GM12878 (cell line): ENCODE measurements around the gene CXorf38. TPM values are rescaled to one million over a fixed set of nuclear protein-coding genes. Genes with fewer than 3 reads are reported as not detected.

Source experiments
- ATF3 ChIP-seq: IDR thresholded peaks from 2 replicates; pipeline ENCODE4 v1.6.1; 2011; ENCODE audit warnings: low read depth, mild to moderate bottlenecking, low read length, moderate library complexity, borderline replicate concordance; ENCODE audit errors: extremely low read depth
- BHLHE40 ChIP-seq, 2 experiments: fragments of 450-650 bp in 1 of 2; IDR thresholded peaks; 2 replicates each; pipeline ENCODE4 v1.6.1; 2011 to 2017; ENCODE audit warnings: low read depth in 2 of 2, borderline replicate concordance in 1 of 2, improper control_type of control experiment in 1 of 2, low read length in 1 of 2, mild to moderate bottlenecking in 1 of 2
- BRCA1 ChIP-seq: IDR thresholded peaks from 2 replicates; pipeline ENCODE4 v1.6.1; 2011; ENCODE audit warnings: low read depth, low read length, improper control_type of control experiment
- CBFB ChIP-seq: IDR thresholded peaks from 2 replicates; pipeline ENCODE4 v1.6.1; 2016; ENCODE audit warnings: antibody characterized with exemption, low read depth
- CBX3 ChIP-seq: fragments of 200-600 bp; sonication (generic); IDR thresholded peaks from 2 replicates; pipeline ENCODE4 v1.6.1; 2016; ENCODE audit warnings: low read depth, borderline replicate concordance
- CBX5 ChIP-seq: sonication (generic); IDR thresholded peaks from 2 replicates; pipeline ENCODE4 v1.6.1; 2016; ENCODE audit warnings: low read depth, moderate library complexity, mild to moderate bottlenecking, inconsistent platforms
- CREB1 ChIP-seq: IDR thresholded peaks from 2 replicates; pipeline ENCODE4 v1.6.1; 2012; ENCODE audit warnings: low read depth, mild to moderate bottlenecking, inconsistent platforms
- CUX1 ChIP-seq: IDR thresholded peaks from 2 replicates; pipeline ENCODE4 v1.6.1; 2012; ENCODE audit warnings: improper control_type of control experiment, low read depth, low read length; ENCODE audit not compliant: insufficient replicate concordance
- FOS ChIP-seq: IDR thresholded peaks from 3 replicates; pipeline ENCODE4 v1.6.1; 2011; ENCODE audit warnings: borderline replicate concordance; ENCODE audit not compliant: insufficient read length; ENCODE audit errors: extremely low read depth
- FOXK2 ChIP-seq: fragments of 450-650 bp; IDR thresholded peaks from 2 replicates; pipeline ENCODE4 v1.6.1; 2017; ENCODE audit warnings: mild to moderate bottlenecking, moderate library complexity
- MAX ChIP-seq: IDR thresholded peaks from 2 replicates; pipeline ENCODE4 v1.6.1; 2012; ENCODE audit warnings: low read depth, low read length, improper control_type of control experiment
- MEF2B ChIP-seq: fragments of 450-650 bp; IDR thresholded peaks from 2 replicates; pipeline ENCODE4 v1.6.1; 2018; ENCODE audit warnings: mild to moderate bottlenecking, moderate library complexity; ENCODE audit not compliant: partially characterized antibody, poor library complexity, severe bottlenecking
- MLLT1 ChIP-seq: fragments of 450-650 bp; IDR thresholded peaks from 2 replicates; pipeline ENCODE4 v1.6.1; 2016; ENCODE audit warnings: mild to moderate bottlenecking
- MTA2 ChIP-seq: fragments of 450-650 bp; IDR thresholded peaks from 2 replicates; pipeline ENCODE4 v1.6.1; 2016; ENCODE audit warnings: low read depth, mild to moderate bottlenecking, moderate library complexity
- NFIC ChIP-seq: IDR thresholded peaks from 2 replicates; pipeline ENCODE4 v1.6.1; 2012; ENCODE audit warnings: low read depth, mild to moderate bottlenecking, inconsistent platforms, low read length, moderate library complexity
- NR2F1 ChIP-seq: fragments of 450-650 bp; conservative IDR thresholded peaks from 2 replicates; pipeline ENCODE4 v1.6.1; 2017; ENCODE audit warnings: mild to moderate bottlenecking
- PAX5 ChIP-seq: IDR thresholded peaks from 2 replicates; pipeline ENCODE4 v1.6.1; 2011; ENCODE audit warnings: low read depth, low read length, borderline replicate concordance
- PKNOX1 ChIP-seq: fragments of 450-650 bp; IDR thresholded peaks from 2 replicates; pipeline ENCODE4 v1.6.1; 2016; ENCODE audit warnings: mild to moderate bottlenecking
- RAD21 ChIP-seq: IDR thresholded peaks from 2 replicates; pipeline ENCODE4 v1.6.1; 2011; ENCODE audit warnings: mild to moderate bottlenecking, low read depth, low read length, moderate library complexity; ENCODE audit not compliant: insufficient read depth
- SIN3A ChIP-seq: IDR thresholded peaks from 2 replicates; pipeline ENCODE4 v1.6.1; 2012; ENCODE audit warnings: low read depth, low read length, improper control_type of control experiment
- SMAD1 ChIP-seq: fragments of 450-650 bp; IDR thresholded peaks from 2 replicates; pipeline ENCODE4 v1.6.1; 2018; ENCODE audit warnings: mild to moderate bottlenecking, low read depth; ENCODE audit not compliant: partially characterized antibody
- TBL1XR1 ChIP-seq: IDR thresholded peaks from 2 replicates; pipeline ENCODE4 v1.6.1; 2012; ENCODE audit warnings: low read depth, low read length, improper control_type of control experiment
- TCF7 ChIP-seq: IDR thresholded peaks from 2 replicates; pipeline ENCODE4 v1.6.1; 2014; ENCODE audit warnings: antibody characterized with exemption, borderline replicate concordance
- ZNF274 ChIP-seq: IDR thresholded peaks from one replicate; pipeline ENCODE4 v1.8.0; 2011; ENCODE audit not compliant: insufficient read length, insufficient read depth
- polyA plus RNA-seq, 11 experiments: library from polyadenylated mRNA; depleted of rRNA in 4 of 11; unstranded in 6 of 11; stranded (reverse) in 5 of 11; fragments of >200 nt; fragmentation: Nextera tagmentation in 4 of 11; fragmentation: Illumina TruSeq in 1 of 11; extraction: Ambion mirVana in 4 of 11; extraction: Trizol in 1 of 11; gene quantifications; 1 replicate in 1 of 11; 2 replicates in 10 of 11; pipeline versions ENCODE4 v1.2.1 to v1.2.3, GENCODE V29; 2011 to 2016; ENCODE audit warnings: inconsistent platforms in 2 of 11, missing spikeins in 2 of 11, low read depth in 1 of 11
- total RNA-seq, 4 experiments: library from RNA; depleted of rRNA in 3 of 4; stranded (reverse); fragments of >200 nt in 3 of 4; fragmentation: Illumina TruSeq in 1 of 4; extraction: Trizol in 1 of 4; gene quantifications; 2 replicates each; pipeline versions ENCODE4 v1.2.1 to v1.2.3, GENCODE V29; 2013 to 2021

The CXorf38 gene
- total and polyA plus RNA-seq, 10 of the 15 experiments (the other 5 are each of a cell fraction or from before 2014, with no cell fraction given) = 2.2 to 50.1 (median 18.8) TPM

GRCh38 chrX:40644821-40645358 is 2.5 kb downstream of the CXorf38 start (continued):
- TF ChIP-seq PKNOX1 (no peak), MAX (no peak), MEF2B (peak; percentile 77), CBFB (no peak), NFIC (peak; percentile 72; the same call in 1 of the 2 replicates), TBL1XR1 (no peak), CBX5 (no peak), MLLT1 (peak; percentile 80; the same call in 1 of the 2 replicates), CUX1 (no peak), ZNF274 (no peak), RAD21 (no peak), ATF3 (no peak), TCF7 (no peak), SMAD1 (no peak), SIN3A (no peak; the same call in 1 of the 2 replicates), NR2F1 (no peak), CBX3 (no peak), FOXK2 (no peak), PAX5 (no peak), CREB1 (no peak), BRCA1 (no peak), BHLHE40 (IDR thresholded peaks at IDR 0.05; ENCODE audit: borderline replicate concordance in 1 of 2, low read depth in 2 of 2, low read length in 1 of 2) (peak in 1 of 2 experiments; percentile 25; a peak in 1 of 4 replicates), FOS (no peak), MTA2 (peak; percentile 78)
